Psoas muscle (tissue), 8 donors: Measurements from ENCODE around the gene MOB3A. TPM values are rescaled to one million over a fixed set of nuclear protein-coding genes. Genes with fewer than 3 reads are reported as not detected.

Source experiments
- ATAC-seq, 4 donors: fragments of 200-7000 bp; cut with Tn5 transposase; one replicate each; pipeline ENCODE4 v1.9.1; 2020; ENCODE audit warnings: moderate library complexity in 3 of 4, mild to moderate bottlenecking in 2 of 4
- DNase-seq, 2 donors: peaks; one replicate each; pipeline ENCODE4 v3.0.0-alpha.2; 2020
- H3K27ac ChIP-seq: fragments of 200-600 bp; one replicate; pipeline ENCODE4 v1.8.0; 2022
- H3K27me3 ChIP-seq, 3 donors: fragments of 200-600 bp in 1 of 3; one replicate each; pipeline versions ENCODE4 v1.6.1 to v1.8.0; 2013 to 2022; ENCODE audit warnings: low read length in 2 of 3, mild to moderate bottlenecking in 2 of 3, moderate library complexity in 1 of 3; ENCODE audit not compliant: insufficient read depth in 3 of 3
- H3K36me3 ChIP-seq, 2 donors: fragments of 200-600 bp in 1 of 2; one replicate each; pipeline versions ENCODE4 v1.6.1 to v1.8.0; 2013 to 2022; ENCODE audit warnings: low read depth in 1 of 2, mild to moderate bottlenecking in 1 of 2, moderate library complexity in 1 of 2; ENCODE audit not compliant: insufficient read depth in 1 of 2
- H3K4me1 ChIP-seq: fragments of 200-600 bp; one replicate; pipeline ENCODE4 v1.8.0; 2022
- H3K4me3 ChIP-seq: fragments of 200-600 bp; one replicate; pipeline ENCODE4 v1.8.0; 2022; ENCODE audit warnings: mild to moderate bottlenecking
- H3K9me3 ChIP-seq: fragments of 200-600 bp; one replicate; pipeline ENCODE4 v1.8.0; 2022
- CTCF ChIP-seq: fragments of 200-600 bp; IDR thresholded peaks from one replicate; pipeline ENCODE4 v1.8.0; 2022; ENCODE audit warnings: antibody characterized with exemption
- WGBS, 3 donors: extraction: QIAGEN DNeasy Blood & Tissue Kit; methylation state at CpG; one replicate each; pipeline versions ENCODE4 v1.1.6 to v1.1.7; 2013; 5-methylcytosine and 5-hydroxymethylcytosine counted together
- intact Hi-C, 2 donors: fragments of 100-400 bp; cut with DNase I; formaldehyde crosslinking; loops; one replicate each; pipeline versions ENCODE4 v1.11.0 to v1.14.2; 2022
- polyA plus RNA-seq, 3 donors: library from polyadenylated mRNA; stranded (reverse); fragments of 200-250 nt; gene quantifications; one replicate each; pipeline ENCODE4 v1.2.3, GENCODE V29; 2013
- total RNA-seq, 4 donors: library from RNA; stranded (reverse); fragmentation: NEBNext Ultra II Directional in 2 of 4; extraction: Animal tissue kit (Norgen Biotek cat#: 25700) in 2 of 4; gene quantifications; one replicate each; pipeline versions ENCODE4 v1.2.1 to v1.2.4, GENCODE V29; 2021 to 2023
- donor health status: healthy with polysubstance abuse.
- donor health status: DM: no; HTN: no; CAD: no; lungs with moderate emphysema.
- donor health status: Bipolar disorder and iron deficiency.
- donor health status: healthy.
- donor health status: DM: yes; HTN: yes; CAD: no.
- donor health status: DM: no; HTN: no; CAD: no.
- donor health status: DM: no; HTN: no; CAD: no.
- donor health status: DM: yes; HTN: yes; CAD: no.

MOB3A gene
- total and polyA plus RNA-seq, 7 donors, result 8.3 to 19.8 (median 13.5) TPM

- WGBS, 3 donors, result 45 to 65% (median 50%) methylated on average over 6 of the region's 6 CpGs
- Histone ChIP-seq H3K27me3 (no peaks in the 10 kb centered on the region), H3K4me3 (peak overlapping the region; percentile 61), H3K4me1 (peaks cover 69% of the 10 kb centered on the region), H3K36me3 (peaks cover 11 to 68% of the 10 kb centered on the region in 2 donors), H3K9me3 (no peaks in the 10 kb centered on the region), H3K27ac (peak overlapping the region; percentile 98)
- no peak for TF ChIP-seq CTCF
- DNase-seq, result no peak
- intact Hi-C loops, result no loop called here
- ATAC-seq, result no peak
Observed at GRCh38 chr19:2041433-2041682, 54.8 kb downstream of the MOB3A start.

GRCh38 chr19:2040647-2041432 is 55.3 kb downstream of the MOB3A start:
- H3K9me3 ChIP-seq, result peaks cover 4% of the 10 kb centered on the region
- H3K27me3 ChIP-seq, result no peaks in the 10 kb centered on the region
- peak overlapping the region; percentile 98 for H3K27ac ChIP-seq
- peaks cover 64% of the 10 kb centered on the region for H3K4me1 ChIP-seq
- H3K4me3 ChIP-seq, result peak overlapping the region; percentile 61
- intact Hi-C loops, result no loop called here
- ATAC-seq (no peak), DNase-seq (peak in 1 of 2 donors; percentile 66)
- no peak for TF ChIP-seq CTCF
- peaks cover 11 to 63% of the 10 kb centered on the region in 2 donors for H3K36me3 ChIP-seq
- 54 to 77% (median 62%) methylated on average over 28 of the region's 28 CpGs for WGBS, 3 donors

GRCh38 chr19:2039959-2040646 is 56.0 kb downstream of the MOB3A start:
- H3K27ac ChIP-seq, result peak overlapping the region; percentile 98
- H3K4me1 ChIP-seq, result peaks cover 57% of the 10 kb centered on the region
- H3K36me3 ChIP-seq, result peaks cover 8 to 57% of the 10 kb centered on the region in 2 donors
- intact Hi-C loops, result no loop called here
- H3K27me3 ChIP-seq, result no peaks in the 10 kb centered on the region
- peak in 1 of 2 donors; percentile 71 for DNase-seq
- WGBS, 3 donors, result 44 to 55% (median 47%) methylated on average over 13 to 20 of the region's 20 CpGs
- ATAC-seq, result peak in 3 of 4 donors; percentile 3 to 18 (median 6)
- H3K4me3 ChIP-seq, result peak overlapping the region; percentile 27
- TF ChIP-seq CTCF, result no peak
- peaks cover 8% of the 10 kb centered on the region for H3K9me3 ChIP-seq

- ATAC-seq (peak in 3 of 4 donors; percentile 4 to 48 (median 7)), DNase-seq (peak; percentile 45 to 78)
- no peaks in the 10 kb centered on the region for H3K27me3 ChIP-seq
- intact Hi-C loops, result no loop called here
- WGBS, 3 donors, result 41 to 52% (median 46%) methylated on average over 26 to 30 of the region's 30 CpGs
- H3K27ac ChIP-seq, result peak overlapping the region; percentile 98
- TF ChIP-seq CTCF, result no peak
- H3K4me1 ChIP-seq, result peaks cover 49% of the 10 kb centered on the region
- H3K4me3 ChIP-seq, result peak overlapping the region; percentile 27
- H3K36me3 ChIP-seq, result peaks cover 8 to 50% of the 10 kb centered on the region in 2 donors
- H3K9me3 ChIP-seq, result peaks cover 8% of the 10 kb centered on the region
Observed at GRCh38 chr19:2039089-2039958, 56.8 kb downstream of the MOB3A start.
